ENCODE results near the gene KLF4. TPM values are rescaled to one million over a fixed set of nuclear protein-coding genes. Genes with fewer than 3 reads are reported as not detected.
A peak's percentile ranks its signal among the peaks of the same experiment; 100 is the strongest.

The KLF4 gene
- total RNA-seq, 1 experiment from 2014 or later, result 1.9 TPM

GRCh38 chr9:107471552-107471951 lies 18.0 kb downstream of the KLF4 start:
- Histone ChIP-seq H3K9me3 (no peaks in the 10 kb centered on the region), H3K4me3 (no peak overlapping the region), H3K36me3 (no peaks in the 10 kb centered on the region), H3K27me3 (no peaks in the 10 kb centered on the region)
- no peak for DNase-seq

GRCh38 chr9:107467416-107467815 lies 22.2 kb downstream of the KLF4 start:
- no peak overlapping the region for H3K4me3 ChIP-seq
- no peaks in the 10 kb centered on the region for H3K36me3 ChIP-seq
- no peaks in the 10 kb centered on the region; the same call in 1 of the 2 replicates for H3K27me3 ChIP-seq
- no peaks in the 10 kb centered on the region for H3K9me3 ChIP-seq
- no peak for DNase-seq

GRCh38 chr9:107466826-107467225 lies 22.7 kb downstream of the KLF4 start:
- Histone ChIP-seq H3K27me3 (no peaks in the 10 kb centered on the region; the same call in 1 of the 2 replicates), H3K36me3 (no peaks in the 10 kb centered on the region), H3K4me3 (no peak overlapping the region), H3K9me3 (no peaks in the 10 kb centered on the region)
- DNase-seq, result no peak

- H3K4me3 ChIP-seq, result peak overlapping the region; percentile 26
- no peaks in the 10 kb centered on the region; the same call in 1 of the 2 replicates for H3K27me3 ChIP-seq
- peak; percentile 51 for DNase-seq
- no peaks in the 10 kb centered on the region for H3K9me3 ChIP-seq
- no peaks in the 10 kb centered on the region for H3K36me3 ChIP-seq
Measured at GRCh38 chr9:107465467-107466451, 23.8 kb downstream of the KLF4 start.

GRCh38 chr9:107464516-107464915 lies 25.1 kb downstream of the KLF4 start:
- DNase-seq, result no peak
- no peaks in the 10 kb centered on the region; the same call in 1 of the 2 replicates for H3K27me3 ChIP-seq

GRCh38 chr9:107462691-107463090 lies 26.9 kb downstream of the KLF4 start:
- DNase-seq, result peak; percentile 17
- no peaks in the 10 kb centered on the region; the same call in 1 of the 2 replicates for H3K27me3 ChIP-seq
- no peaks in the 10 kb centered on the region for H3K36me3 ChIP-seq
- H3K4me3 ChIP-seq, result no peak overlapping the region
- no peaks in the 10 kb centered on the region for H3K9me3 ChIP-seq

More at GRCh38 chr9:107464516-107464915, 25.1 kb downstream of the KLF4 start:
- Histone ChIP-seq H3K36me3 (no peaks in the 10 kb centered on the region), H3K4me3 (no peak overlapping the region), H3K9me3 (no peaks in the 10 kb centered on the region)

- H3K36me3 ChIP-seq, result no peaks in the 10 kb centered on the region
- H3K9me3 ChIP-seq, result no peaks in the 10 kb centered on the region
- H3K4me3 ChIP-seq, result no peak overlapping the region
- no peak for DNase-seq
- H3K27me3 ChIP-seq, result no peaks in the 10 kb centered on the region; the same call in 1 of the 2 replicates
Measured at GRCh38 chr9:107460153-107461023, 29.2 kb downstream of the KLF4 start.

GRCh38 chr9:107455425-107456135 lies 34.0 kb downstream of the KLF4 start:
- H3K4me3 ChIP-seq, result no peak overlapping the region
- H3K9me3 ChIP-seq, result no peaks in the 10 kb centered on the region
- H3K36me3 ChIP-seq, result no peaks in the 10 kb centered on the region
- DNase-seq, result no peak
- H3K27me3 ChIP-seq, result no peaks in the 10 kb centered on the region

- no peak overlapping the region for H3K4me3 ChIP-seq
- DNase-seq, result no peak
- no peaks in the 10 kb centered on the region for H3K36me3 ChIP-seq
- no peaks in the 10 kb centered on the region for H3K27me3 ChIP-seq
- no peaks in the 10 kb centered on the region for H3K9me3 ChIP-seq
Measured at GRCh38 chr9:107453479-107453878, 36.1 kb downstream of the KLF4 start.

GRCh38 chr9:107447834-107448233 lies 41.7 kb downstream of the KLF4 start:
- Histone ChIP-seq H3K9me3 (no peaks in the 10 kb centered on the region), H3K4me3 (no peak overlapping the region), H3K36me3 (no peaks in the 10 kb centered on the region), H3K27me3 (no peaks in the 10 kb centered on the region)
- DNase-seq, result no peak

- DNase-seq, result no peak
- no peaks in the 10 kb centered on the region for H3K27me3 ChIP-seq
- no peaks in the 10 kb centered on the region for H3K9me3 ChIP-seq
- no peaks in the 10 kb centered on the region for H3K36me3 ChIP-seq
- no peak overlapping the region for H3K4me3 ChIP-seq
Measured at GRCh38 chr9:107447081-107447480, 42.5 kb downstream of the KLF4 start.

GRCh38 chr9:107446491-107446890 lies 43.1 kb downstream of the KLF4 start:
- DNase-seq, result no peak
- no peaks in the 10 kb centered on the region for H3K9me3 ChIP-seq

GRCh38 chr9:107443786-107444185 lies 45.8 kb downstream of the KLF4 start:
- H3K9me3 ChIP-seq, result no peaks in the 10 kb centered on the region
- H3K36me3 ChIP-seq, result no peaks in the 10 kb centered on the region
- H3K4me3 ChIP-seq, result no peak overlapping the region
- no peak for DNase-seq
- no peaks in the 10 kb centered on the region for H3K27me3 ChIP-seq

More at GRCh38 chr9:107446491-107446890, 43.1 kb downstream of the KLF4 start:
- Histone ChIP-seq H3K27me3 (no peaks in the 10 kb centered on the region), H3K36me3 (no peaks in the 10 kb centered on the region), H3K4me3 (no peak overlapping the region)

GRCh38 chr9:107439991-107440456 lies 49.5 kb downstream of the KLF4 start:
- Histone ChIP-seq H3K4me3 (no peak overlapping the region), H3K9me3 (no peaks in the 10 kb centered on the region), H3K36me3 (no peaks in the 10 kb centered on the region), H3K27me3 (no peaks in the 10 kb centered on the region)
- no peak for DNase-seq

GRCh38 chr9:107438211-107439031 lies 51.1 kb downstream of the KLF4 start:
- no peaks in the 10 kb centered on the region for H3K36me3 ChIP-seq
- H3K27me3 ChIP-seq, result no peaks in the 10 kb centered on the region
- H3K4me3 ChIP-seq, result no peak overlapping the region
- no peaks in the 10 kb centered on the region for H3K9me3 ChIP-seq
- DNase-seq, result no peak

- no peaks in the 10 kb centered on the region for H3K36me3 ChIP-seq
- no peak overlapping the region for H3K4me3 ChIP-seq
- H3K27me3 ChIP-seq, result no peaks in the 10 kb centered on the region
- DNase-seq, result no peak
- H3K9me3 ChIP-seq, result no peaks in the 10 kb centered on the region
Measured at GRCh38 chr9:107437716-107438115, 51.9 kb downstream of the KLF4 start.
